A673 (cell line): ENCODE data around the gene GAGE10. TPM values are rescaled to one million over a fixed set of nuclear protein-coding genes. Genes with fewer than 3 reads are reported as not detected.

Experiments used
- BruUV-seq: library from RNA; stranded (reverse); fragments of 400-500 nt; replicated peaks from 2 replicates; lab custom pipeline; 2021; lab: Mats Ljungman, UMichigan
- CTCF ChIA-PET: fragments of 300-600 bp; sonication (Branson Sonifier 250); formaldehyde crosslinking; loops from one replicate; lab custom pipeline; 2022; ENCODE audit warnings: antibody characterized with exemption; lab: Charles Lee
- POLR2A ChIA-PET: fragments of 300-600 bp; sonication (Branson Sonifier 250); formaldehyde crosslinking; loops from one replicate; lab custom pipeline; 2022; ENCODE audit warnings: antibody characterized with exemption; ENCODE audit not compliant: low non-redundant PET; lab: Charles Lee
- DNase-seq: peaks from one replicate; pipeline ENCODE4 v3.0.0-alpha.2; 2015; ENCODE audit warnings: low spot score
- H3K27ac ChIP-seq: fragments of 200-600 bp; sonication (generic); 2 replicates; pipeline ENCODE4 v1.5.1; 2016; ENCODE audit warnings: mixed run types, low read depth, mild to moderate bottlenecking, mixed read lengths, antibody characterized with exemption, low read length; ENCODE audit not compliant: poor library complexity, severe bottlenecking
- H3K27me3 ChIP-seq: fragments of 200-600 bp; sonication (generic); replicated peaks from 2 replicates; pipeline ENCODE4 v1.6.1; 2017; ENCODE audit warnings: mixed run types, low read depth, mild to moderate bottlenecking, mixed read lengths, antibody characterized with exemption, low read length; ENCODE audit not compliant: insufficient read depth, poor library complexity
- H3K36me3 ChIP-seq: fragments of 200-600 bp; sonication (generic); 2 replicates; pipeline ENCODE4 v1.6.1; 2016; ENCODE audit warnings: mixed run types, mild to moderate bottlenecking, mixed read lengths, antibody characterized with exemption, low read length; ENCODE audit not compliant: insufficient read depth, poor library complexity, severe bottlenecking
- H3K4me1 ChIP-seq: fragments of 200-600 bp; sonication (generic); 2 replicates; pipeline ENCODE4 v1.6.1; 2017; ENCODE audit warnings: mixed run types, mild to moderate bottlenecking, mixed read lengths, antibody characterized with exemption, low read length; ENCODE audit not compliant: insufficient read depth, poor library complexity, severe bottlenecking
- H3K4me3 ChIP-seq: fragments of 200-600 bp; sonication (generic); 2 replicates; pipeline ENCODE4 v1.5.1; 2016; ENCODE audit warnings: low read depth, mixed run types, mild to moderate bottlenecking, mixed read lengths, low read length; ENCODE audit not compliant: poor library complexity, severe bottlenecking
- H3K9me3 ChIP-seq: fragments of 200-600 bp; sonication (generic); 2 replicates; pipeline ENCODE4 v1.6.1; 2016; ENCODE audit warnings: mixed run types, low read depth, mild to moderate bottlenecking, mixed read lengths, antibody characterized with exemption, low read length; ENCODE audit not compliant: poor library complexity, severe bottlenecking
- EZH2 ChIP-seq: fragments of 200-600 bp; sonication (generic); IDR thresholded peaks from 2 replicates; pipeline ENCODE4 v1.6.1; 2017; ENCODE audit warnings: borderline replicate concordance, low read depth, mild to moderate bottlenecking, mixed read lengths, antibody characterized with exemption, low read length; ENCODE audit not compliant: poor library complexity, severe bottlenecking
- intact Hi-C: fragments of 100-400 bp; cut with micrococcal nuclease; formaldehyde crosslinking; loops from one replicate; pipeline ENCODE4 v1.10.0; 2022; ENCODE audit not compliant: unreplicated experiment
- total RNA-seq: library from RNA; stranded (reverse); gene quantifications from 2 replicates; pipeline ENCODE4 v1.2.3, GENCODE V29; 2021
- TF ChIP-seq, protein P1 (sequence below): fragments of 300-800, 200-600 bp; sonication (generic); conservative IDR thresholded peaks from 2 replicates; pipeline ENCODE4 v1.5.1; 2017; ENCODE audit warnings: low read depth, mild to moderate bottlenecking, antibody characterized with exemption, low read length, moderate library complexity, mixed read lengths

The GAGE10 gene
- total RNA-seq, 1 experiment from 2014 or later = not detected

DNA sequence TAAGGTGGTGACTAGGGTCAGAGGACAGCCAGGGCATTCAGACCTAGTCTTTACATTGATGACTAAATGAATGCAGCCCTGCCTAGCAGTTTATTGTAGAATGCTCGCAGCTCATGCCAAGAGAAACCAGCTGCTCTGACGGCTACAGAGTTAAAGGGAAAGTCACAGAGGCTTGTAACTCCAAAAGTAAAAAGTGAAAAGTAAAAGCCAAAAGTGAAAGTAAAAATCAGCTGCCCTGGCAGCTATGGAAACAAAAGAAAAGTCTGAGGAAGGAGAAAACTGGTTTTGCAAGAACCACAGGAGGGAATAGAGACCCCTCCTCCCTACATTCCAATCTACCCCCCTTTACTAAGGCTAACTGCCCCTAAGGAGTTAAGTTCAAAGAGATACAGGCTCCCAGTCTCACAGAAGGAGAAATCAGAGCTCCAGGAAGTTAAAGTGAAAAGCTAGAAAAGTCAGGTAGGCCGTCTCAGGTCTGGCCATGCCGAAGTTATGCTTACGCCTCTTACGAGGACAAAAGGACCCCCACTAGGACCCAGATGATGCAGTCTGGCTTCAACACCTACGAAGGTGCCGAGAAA, 6.0 kb downstream of the GAGE10 start:
- BruUV-seq = no TSS peak
- TF ChIP-seq, protein P1, sequence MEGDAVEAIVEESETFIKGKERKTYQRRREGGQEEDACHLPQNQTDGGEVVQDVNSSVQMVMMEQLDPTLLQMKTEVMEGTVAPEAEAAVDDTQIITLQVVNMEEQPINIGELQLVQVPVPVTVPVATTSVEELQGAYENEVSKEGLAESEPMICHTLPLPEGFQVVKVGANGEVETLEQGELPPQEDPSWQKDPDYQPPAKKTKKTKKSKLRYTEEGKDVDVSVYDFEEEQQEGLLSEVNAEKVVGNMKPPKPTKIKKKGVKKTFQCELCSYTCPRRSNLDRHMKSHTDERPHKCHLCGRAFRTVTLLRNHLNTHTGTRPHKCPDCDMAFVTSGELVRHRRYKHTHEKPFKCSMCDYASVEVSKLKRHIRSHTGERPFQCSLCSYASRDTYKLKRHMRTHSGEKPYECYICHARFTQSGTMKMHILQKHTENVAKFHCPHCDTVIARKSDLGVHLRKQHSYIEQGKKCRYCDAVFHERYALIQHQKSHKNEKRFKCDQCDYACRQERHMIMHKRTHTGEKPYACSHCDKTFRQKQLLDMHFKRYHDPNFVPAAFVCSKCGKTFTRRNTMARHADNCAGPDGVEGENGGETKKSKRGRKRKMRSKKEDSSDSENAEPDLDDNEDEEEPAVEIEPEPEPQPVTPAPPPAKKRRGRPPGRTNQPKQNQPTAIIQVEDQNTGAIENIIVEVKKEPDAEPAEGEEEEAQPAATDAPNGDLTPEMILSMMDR = no peak
- TF ChIP-seq EZH2 = no peak
- no peak for DNase-seq
- intact Hi-C loops = no loop called here
- Histone ChIP-seq H3K4me3 (no peak overlapping the region), H3K9me3 (no peaks in the 10 kb centered on the region), H3K4me1 (no peaks in the 10 kb centered on the region), H3K36me3 (no peaks in the 10 kb centered on the region), H3K27ac (no peak overlapping the region), H3K27me3 (no peaks in the 10 kb centered on the region)
- POLR2A ChIA-PET = no interaction called here
- CTCF ChIA-PET = no interaction called here

DNA sequence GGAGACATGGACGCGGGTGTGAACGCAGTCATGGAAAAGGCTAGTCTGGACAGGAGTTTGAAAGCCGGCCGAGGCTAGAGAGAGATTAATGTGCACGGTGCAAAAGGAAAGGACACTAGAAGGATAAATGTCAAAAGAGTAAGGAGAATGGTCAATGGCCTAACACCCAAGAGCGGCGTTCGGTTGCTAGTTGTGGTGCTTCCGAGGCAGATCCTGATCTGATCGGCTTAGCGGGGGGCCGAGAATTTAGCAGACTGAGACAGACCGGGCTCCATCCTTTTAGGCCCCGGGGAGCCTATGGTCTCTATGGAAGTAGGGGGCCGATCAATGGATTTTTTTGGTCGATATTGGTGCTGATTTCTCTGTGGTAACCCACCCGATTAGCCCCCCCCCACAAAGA, 6.9 kb downstream of the GAGE10 start:
- H3K27me3 ChIP-seq = no peaks in the 10 kb centered on the region
- ChIA-PET CTCF (no interaction called here), POLR2A (no interaction called here)
- no peaks in the 10 kb centered on the region for H3K4me1 ChIP-seq
- intact Hi-C loops = no loop called here
- DNase-seq = no peak
- TF ChIP-seq, protein P1 = no peak
- no peak for TF ChIP-seq EZH2
- no TSS peak for BruUV-seq
- no peaks in the 10 kb centered on the region for H3K9me3 ChIP-seq
- no peaks in the 10 kb centered on the region for H3K36me3 ChIP-seq
- H3K4me3 ChIP-seq = no peak overlapping the region
- no peak overlapping the region for H3K27ac ChIP-seq

DNA sequence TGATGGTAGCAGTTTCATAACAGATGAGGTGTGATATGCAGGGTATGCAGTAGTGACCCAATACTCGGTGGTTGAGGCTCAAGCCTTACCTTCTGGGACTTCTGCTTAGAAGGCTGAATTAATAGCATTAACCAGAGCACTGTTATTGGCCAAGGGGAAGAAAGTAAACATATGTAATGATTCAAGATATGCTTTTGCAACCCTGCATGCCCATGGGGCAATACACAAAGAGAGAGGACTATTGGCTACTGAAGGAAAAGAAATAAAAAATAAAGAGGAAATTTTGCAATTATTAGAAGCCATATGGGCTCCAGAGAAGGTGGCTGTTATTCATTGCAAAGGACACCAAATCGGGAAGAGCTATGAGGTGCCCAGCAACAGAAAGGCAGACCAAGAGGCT, 8.7 kb downstream of the GAGE10 start:
- Histone ChIP-seq H3K36me3 (no peaks in the 10 kb centered on the region), H3K27me3 (no peaks in the 10 kb centered on the region), H3K27ac (no peak overlapping the region), H3K4me1 (no peaks in the 10 kb centered on the region), H3K9me3 (no peaks in the 10 kb centered on the region), H3K4me3 (no peak overlapping the region)
- intact Hi-C loops = no loop called here
- POLR2A ChIA-PET = no interaction called here
- no peak for DNase-seq
- TF ChIP-seq EZH2 = no peak
- TF ChIP-seq, protein P1 = no peak
- CTCF ChIA-PET = no interaction called here
- no TSS peak for BruUV-seq
